WTC11 (cell line): ENCODE data around the gene CALN1. TPM values are rescaled to one million over a fixed set of nuclear protein-coding genes. Genes with fewer than 3 reads are reported as not detected.

ENCODE experiments used
- ATAC-seq: fragments of 200-7000 bp; cut with Tn5 transposase; 2 replicates; pipeline ENCODE4 v1.10.0; 2021; ENCODE audit warnings: mild to moderate bottlenecking, moderate library complexity
- CTCF ChIA-PET: fragments of 300-600 bp; sonication (Branson Sonifier 250); formaldehyde crosslinking; loops from one replicate; lab custom pipeline; 2021; ENCODE audit warnings: antibody characterized with exemption; lab: Charles Lee
- POLR2A ChIA-PET: fragments of 350-600 bp; sonication (Branson Sonifier 250); formaldehyde crosslinking; loops from one replicate; lab custom pipeline; 2021; ENCODE audit warnings: antibody characterized with exemption; lab: Charles Lee
- DNase-seq: peaks from one replicate; pipeline ENCODE4 v3.0.0; 2021; ENCODE audit warnings: low spot score
- H3K27ac Mint-ChIP-seq: 2 replicates; pipeline ENCODE4 v1.8.0; 2021; ENCODE audit warnings: mixed read lengths
- H3K27me3 Mint-ChIP-seq: 2 replicates; pipeline ENCODE4 v1.8.0; 2021; ENCODE audit warnings: low read depth, mild to moderate bottlenecking, moderate library complexity, mixed read lengths
- H3K36me3 Mint-ChIP-seq: 2 replicates; pipeline ENCODE4 v1.8.0; 2021; ENCODE audit warnings: mixed read lengths
- H3K4me1 Mint-ChIP-seq: 2 replicates; pipeline ENCODE4 v1.8.0; 2022; ENCODE audit warnings: mixed read lengths
- H3K4me3 Mint-ChIP-seq: 2 replicates; pipeline ENCODE4 v1.8.0; 2021; ENCODE audit warnings: mild to moderate bottlenecking, moderate library complexity, mixed read lengths
- H3K9me3 Mint-ChIP-seq: 2 replicates; pipeline ENCODE4 v1.8.0; 2021; ENCODE audit warnings: mixed read lengths
- ATF2 ChIP-seq: sonication (generic); formaldehyde crosslinking; IDR thresholded peaks from 2 replicates; pipeline ENCODE4 v1.8.1; 2022; ENCODE audit warnings: low read depth, missing genetic modification reagents, borderline replicate concordance
- ATF3 ChIP-seq: sonication (generic); formaldehyde crosslinking; conservative IDR thresholded peaks from 2 replicates; pipeline ENCODE4 v1.8.1; 2022; ENCODE audit warnings: mild to moderate bottlenecking, missing genetic modification reagents
- ERG ChIP-seq: fragments of 250-450 bp; sonication (Bioruptor Pico); IDR thresholded peaks from 2 replicates; pipeline ENCODE4 v1.8.0; 2021; ENCODE audit warnings: mild to moderate bottlenecking
- IRF1 ChIP-seq: sonication (generic); formaldehyde crosslinking; IDR thresholded peaks from 2 replicates; pipeline ENCODE4 v1.8.0; 2023; ENCODE audit warnings: missing genetic modification reagents
- MXD4 ChIP-seq: fragments of 250-450 bp; sonication (Bioruptor Pico); IDR thresholded peaks from 2 replicates; pipeline ENCODE4 v1.8.0; 2021; ENCODE audit warnings: mild to moderate bottlenecking, moderate library complexity, borderline replicate concordance
- NR3C1 ChIP-seq: sonication (generic); formaldehyde crosslinking; conservative IDR thresholded peaks from 2 replicates; pipeline ENCODE4 v1.8.1; 2023; ENCODE audit warnings: low read depth, mild to moderate bottlenecking, missing genetic modification reagents
- TEAD1 ChIP-seq: sonication (generic); formaldehyde crosslinking; IDR thresholded peaks from 2 replicates; pipeline ENCODE4 v1.8.0; 2022; ENCODE audit warnings: mild to moderate bottlenecking, missing genetic modification reagents
- TEAD4 ChIP-seq: sonication (generic); formaldehyde crosslinking; IDR thresholded peaks from 2 replicates; pipeline ENCODE4 v1.8.0; 2022; ENCODE audit warnings: mild to moderate bottlenecking, missing genetic modification reagents
- USF1 ChIP-seq: sonication (generic); formaldehyde crosslinking; IDR thresholded peaks from 2 replicates; pipeline ENCODE4 v1.8.0; 2022; ENCODE audit warnings: mild to moderate bottlenecking, missing genetic modification reagents
- USF2 ChIP-seq: sonication (generic); formaldehyde crosslinking; IDR thresholded peaks from 2 replicates; pipeline ENCODE4 v1.8.1; 2023; ENCODE audit warnings: mild to moderate bottlenecking, missing genetic modification reagents, moderate library complexity
- ZNF121 ChIP-seq: sonication (generic); formaldehyde crosslinking; IDR thresholded peaks from 2 replicates; pipeline ENCODE4 v1.8.0; 2023; ENCODE audit warnings: missing genetic modification reagents
- ZNF416 ChIP-seq: fragments of 250-450 bp; sonication (Bioruptor Pico); IDR thresholded peaks from 2 replicates; pipeline ENCODE4 v1.9.0; 2021; ENCODE audit warnings: mild to moderate bottlenecking, inconsistent platforms
- ZNF425 ChIP-seq: fragments of 250-450 bp; sonication (Bioruptor Pico); conservative IDR thresholded peaks from 2 replicates; pipeline ENCODE4 v1.9.0; 2021; ENCODE audit warnings: mild to moderate bottlenecking
- ZNF532 ChIP-seq: fragments of 250-450 bp; sonication (Bioruptor Pico); IDR thresholded peaks from 2 replicates; pipeline ENCODE4 v1.9.0; 2021; ENCODE audit warnings: mild to moderate bottlenecking, borderline replicate concordance
- total RNA-seq: library from RNA; stranded (reverse); gene quantifications from 3 replicates; pipeline ENCODE4 v1.2.3, GENCODE V29; 2021

The CALN1 gene
- total RNA-seq, 1 experiment from 2014 or later = 10.5 TPM

- TF ChIP-seq ATF3 (no peak), ERG (CRISPR knock-in tag) (no peak), USF2 (CRISPR knock-in tag) (no peak), TEAD4 (CRISPR knock-in tag) (no peak), NR3C1 (CRISPR knock-in tag) (no peak), ZNF532 (CRISPR knock-in tag) (no peak), IRF1 (CRISPR knock-in tag) (no peak), MXD4 (CRISPR knock-in tag) (no peak), ZNF425 (CRISPR knock-in tag) (no peak), ZNF121 (CRISPR knock-in tag) (no peak), ZNF416 (CRISPR knock-in tag) (no peak)
Measured at GRCh38 chr7:72015136-72015535, 397.0 kb downstream of the CALN1 start (continued).

- no peak for DNase-seq
- H3K27ac Mint-ChIP-seq = no peak overlapping the region
- H3K4me1 Mint-ChIP-seq = no peaks in the 10 kb centered on the region
- no peaks in the 10 kb centered on the region for H3K27me3 Mint-ChIP-seq
- TF ChIP-seq TEAD1 (CRISPR knock-in tag) = no peak
- no peak for TF ChIP-seq ATF2 (CRISPR knock-in tag)
- TF ChIP-seq USF1 (CRISPR knock-in tag) = no peak
- ChIA-PET CTCF (no interaction called here), POLR2A (no interaction called here)
- peaks cover 24% of the 10 kb centered on the region for H3K9me3 Mint-ChIP-seq
- H3K4me3 Mint-ChIP-seq = no peak overlapping the region
- no peak for ATAC-seq
- 0 out of 2 replicates have a peak, but pooled peaks cover 2% of the 10 kb centered on the region for H3K36me3 Mint-ChIP-seq
Measured at GRCh38 chr7:72007018-72007417, 405.1 kb downstream of the CALN1 start.
